ENCODE data around the gene PLCB1.

PLCB1 gene

GRCh38 chr20:8880085-8880853 is 748.2 kb downstream of the PLCB1 start:
- DNase-seq (ENCODE audit: low spot score), result no peak

GRCh38 chr20:8891039-8891438 is 759.0 kb downstream of the PLCB1 start:
- no peak for DNase-seq (ENCODE audit: low spot score)

- no peak for DNase-seq (ENCODE audit: low spot score)
Observed at GRCh38 chr20:8895472-8895871, 763.4 kb downstream of the PLCB1 start.

- no peak for DNase-seq (ENCODE audit: low spot score)
Observed at GRCh38 chr20:8898823-8899222, 766.8 kb downstream of the PLCB1 start.

- no peak for DNase-seq (ENCODE audit: low spot score)
Observed at GRCh38 chr20:8901237-8902025, 769.4 kb downstream of the PLCB1 start.

- no peak for DNase-seq (ENCODE audit: low spot score)
Observed at GRCh38 chr20:8903655-8904605, 771.9 kb downstream of the PLCB1 start.

GRCh38 chr20:8909596-8909995 is 777.5 kb downstream of the PLCB1 start:
- DNase-seq (ENCODE audit: low spot score), result no peak

- no peak for DNase-seq (ENCODE audit: low spot score)
Observed at GRCh38 chr20:8912096-8912495, 780.0 kb downstream of the PLCB1 start.

- no peak for DNase-seq (ENCODE audit: low spot score)
Observed at GRCh38 chr20:8912731-8913130, 780.7 kb downstream of the PLCB1 start.

- no peak for DNase-seq (ENCODE audit: low spot score)
Observed at GRCh38 chr20:8913456-8913855, 781.4 kb downstream of the PLCB1 start.

GRCh38 chr20:8914421-8914820 is 782.4 kb downstream of the PLCB1 start:
- DNase-seq (ENCODE audit: low spot score), result no peak

- DNase-seq (ENCODE audit: low spot score), result no peak
Observed at GRCh38 chr20:8917084-8917483, 785.0 kb downstream of the PLCB1 start.

- DNase-seq (ENCODE audit: low spot score), result no peak
Observed at GRCh38 chr20:8918145-8918544, 786.1 kb downstream of the PLCB1 start.

- DNase-seq (ENCODE audit: low spot score), result no peak
Observed at GRCh38 chr20:8924539-8924938, 792.5 kb downstream of the PLCB1 start.

- no peak for DNase-seq (ENCODE audit: low spot score)
Observed at GRCh38 chr20:8930726-8931125, 798.7 kb downstream of the PLCB1 start.

GRCh38 chr20:8932192-8933165 is 800.4 kb downstream of the PLCB1 start:
- no peak for DNase-seq (ENCODE audit: low spot score)

GRCh38 chr20:8933381-8933807 is 801.3 kb downstream of the PLCB1 start:
- no peak for DNase-seq (ENCODE audit: low spot score)

GRCh38 chr20:8934362-8934761 is 802.3 kb downstream of the PLCB1 start:
- DNase-seq (ENCODE audit: low spot score), result no peak
